ENCODE results near the gene FBXW9.

- TF ChIP-seq, protein P1, sequence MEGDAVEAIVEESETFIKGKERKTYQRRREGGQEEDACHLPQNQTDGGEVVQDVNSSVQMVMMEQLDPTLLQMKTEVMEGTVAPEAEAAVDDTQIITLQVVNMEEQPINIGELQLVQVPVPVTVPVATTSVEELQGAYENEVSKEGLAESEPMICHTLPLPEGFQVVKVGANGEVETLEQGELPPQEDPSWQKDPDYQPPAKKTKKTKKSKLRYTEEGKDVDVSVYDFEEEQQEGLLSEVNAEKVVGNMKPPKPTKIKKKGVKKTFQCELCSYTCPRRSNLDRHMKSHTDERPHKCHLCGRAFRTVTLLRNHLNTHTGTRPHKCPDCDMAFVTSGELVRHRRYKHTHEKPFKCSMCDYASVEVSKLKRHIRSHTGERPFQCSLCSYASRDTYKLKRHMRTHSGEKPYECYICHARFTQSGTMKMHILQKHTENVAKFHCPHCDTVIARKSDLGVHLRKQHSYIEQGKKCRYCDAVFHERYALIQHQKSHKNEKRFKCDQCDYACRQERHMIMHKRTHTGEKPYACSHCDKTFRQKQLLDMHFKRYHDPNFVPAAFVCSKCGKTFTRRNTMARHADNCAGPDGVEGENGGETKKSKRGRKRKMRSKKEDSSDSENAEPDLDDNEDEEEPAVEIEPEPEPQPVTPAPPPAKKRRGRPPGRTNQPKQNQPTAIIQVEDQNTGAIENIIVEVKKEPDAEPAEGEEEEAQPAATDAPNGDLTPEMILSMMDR (IDR thresholded peaks at IDR 0.05) = no peak
- TF ChIP-seq POLR2A (IDR thresholded peaks at IDR 0.05) = no peak
These were observed 49.9 kb downstream of the FBXW9 start for GRCh38 chr19:12646551-12646950.

Data from thyroid gland (tissue), 4 donors.